ENCODE results near the gene ARPC1B.
A peak's percentile ranks its signal among the peaks of the same experiment; 100 is the strongest.

The ARPC1B gene

GRCh38 chr7:99389772-99390171, 15.2 kb downstream of the ARPC1B start:
- no peak overlapping the region for H3K4me3 ChIP-seq (ENCODE audit: control insufficient read depth, low read depth, low read length)
- no peak for DNase-seq (ENCODE audit: low read depth)
- TF ChIP-seq, protein P1, sequence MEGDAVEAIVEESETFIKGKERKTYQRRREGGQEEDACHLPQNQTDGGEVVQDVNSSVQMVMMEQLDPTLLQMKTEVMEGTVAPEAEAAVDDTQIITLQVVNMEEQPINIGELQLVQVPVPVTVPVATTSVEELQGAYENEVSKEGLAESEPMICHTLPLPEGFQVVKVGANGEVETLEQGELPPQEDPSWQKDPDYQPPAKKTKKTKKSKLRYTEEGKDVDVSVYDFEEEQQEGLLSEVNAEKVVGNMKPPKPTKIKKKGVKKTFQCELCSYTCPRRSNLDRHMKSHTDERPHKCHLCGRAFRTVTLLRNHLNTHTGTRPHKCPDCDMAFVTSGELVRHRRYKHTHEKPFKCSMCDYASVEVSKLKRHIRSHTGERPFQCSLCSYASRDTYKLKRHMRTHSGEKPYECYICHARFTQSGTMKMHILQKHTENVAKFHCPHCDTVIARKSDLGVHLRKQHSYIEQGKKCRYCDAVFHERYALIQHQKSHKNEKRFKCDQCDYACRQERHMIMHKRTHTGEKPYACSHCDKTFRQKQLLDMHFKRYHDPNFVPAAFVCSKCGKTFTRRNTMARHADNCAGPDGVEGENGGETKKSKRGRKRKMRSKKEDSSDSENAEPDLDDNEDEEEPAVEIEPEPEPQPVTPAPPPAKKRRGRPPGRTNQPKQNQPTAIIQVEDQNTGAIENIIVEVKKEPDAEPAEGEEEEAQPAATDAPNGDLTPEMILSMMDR (conservative IDR thresholded peaks at IDR 0.05; ENCODE audit: control insufficient read depth, insufficient read depth, low read depth, low read length) = no peak

DNA sequence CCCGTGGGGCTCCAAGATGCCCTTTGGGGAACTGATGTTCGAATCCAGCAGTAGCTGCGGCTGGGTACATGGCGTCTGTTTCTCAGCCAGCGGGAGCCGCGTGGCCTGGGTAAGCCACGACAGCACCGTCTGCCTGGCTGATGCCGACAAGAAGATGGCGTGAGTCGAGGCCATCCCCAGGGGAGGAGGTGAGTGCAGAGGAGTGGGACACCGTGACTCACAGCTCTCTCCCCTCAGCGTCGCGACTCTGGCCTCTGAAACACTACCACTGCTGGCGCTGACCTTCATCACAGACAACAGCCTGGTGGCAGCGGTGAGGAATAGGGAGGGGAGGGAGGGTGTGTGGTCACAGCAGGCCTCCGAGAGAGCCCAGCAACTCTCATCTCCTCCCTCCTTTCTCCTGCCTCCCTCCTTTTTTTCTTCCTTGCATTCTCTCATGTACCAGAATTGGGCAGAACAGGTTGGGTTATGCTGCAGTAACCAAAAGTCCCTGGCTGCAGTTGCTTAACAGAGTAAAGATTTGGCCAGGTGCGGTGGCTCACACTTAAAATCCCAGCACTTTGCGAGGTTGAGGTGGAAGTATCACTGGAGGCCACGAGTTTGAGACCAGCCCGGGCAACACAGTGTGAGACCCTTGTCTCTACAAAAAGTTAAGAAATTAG, 16.5 kb downstream of the ARPC1B start:
- TF ChIP-seq, protein P1 (conservative IDR thresholded peaks at IDR 0.05; ENCODE audit: control insufficient read depth, insufficient read depth, low read depth, low read length) = no peak
- H3K4me3 ChIP-seq (ENCODE audit: control insufficient read depth, low read depth, low read length) = no peak overlapping the region
- peak; percentile 31 for DNase-seq (ENCODE audit: low read depth)

GRCh38 chr7:99392046-99392445, 17.5 kb downstream of the ARPC1B start:
- DNase-seq (ENCODE audit: low read depth) = no peak
- TF ChIP-seq, protein P1 (conservative IDR thresholded peaks at IDR 0.05; ENCODE audit: control insufficient read depth, insufficient read depth, low read depth, low read length) = no peak
- H3K4me3 ChIP-seq (ENCODE audit: control insufficient read depth, low read depth, low read length) = no peak overlapping the region

DNA sequence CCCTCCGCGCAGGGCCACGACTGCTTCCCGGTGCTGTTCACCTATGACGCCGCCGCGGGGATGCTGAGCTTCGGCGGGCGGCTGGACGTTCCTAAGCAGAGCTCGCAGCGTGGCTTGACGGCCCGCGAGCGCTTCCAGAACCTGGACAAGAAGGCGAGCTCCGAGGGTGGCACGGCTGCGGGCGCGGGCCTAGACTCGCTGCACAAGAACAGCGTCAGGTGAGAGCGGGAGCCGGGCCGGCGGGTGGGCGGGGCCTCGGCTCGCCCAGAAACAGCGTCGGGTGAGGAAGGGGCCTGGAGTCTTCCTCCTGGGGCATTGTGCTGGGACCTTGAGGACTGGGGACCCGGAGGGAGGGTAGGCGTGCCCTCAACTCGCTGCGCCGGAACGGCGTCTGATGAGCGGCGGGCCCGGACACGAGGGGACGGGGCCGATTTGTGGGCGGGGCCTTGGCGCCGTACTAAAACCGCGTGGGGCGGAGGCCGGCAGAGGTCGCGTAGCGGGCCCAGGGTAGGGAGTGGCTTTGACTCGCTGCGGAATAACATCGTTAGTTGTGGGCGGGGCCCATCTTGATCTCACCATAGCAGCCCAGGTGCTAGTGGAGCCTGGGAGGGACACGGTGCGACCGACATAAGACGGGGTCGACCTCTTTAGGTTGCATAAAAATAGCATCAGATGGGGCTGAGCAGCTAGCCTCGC, 18.3 kb downstream of the ARPC1B start:
- peak overlapping the region; percentile 7 for H3K4me3 ChIP-seq (ENCODE audit: control insufficient read depth, low read depth, low read length)
- TF ChIP-seq, protein P1 (conservative IDR thresholded peaks at IDR 0.05; ENCODE audit: control insufficient read depth, insufficient read depth, low read depth, low read length) = no peak
- peak; percentile 59 for DNase-seq (ENCODE audit: low read depth)

DNA sequence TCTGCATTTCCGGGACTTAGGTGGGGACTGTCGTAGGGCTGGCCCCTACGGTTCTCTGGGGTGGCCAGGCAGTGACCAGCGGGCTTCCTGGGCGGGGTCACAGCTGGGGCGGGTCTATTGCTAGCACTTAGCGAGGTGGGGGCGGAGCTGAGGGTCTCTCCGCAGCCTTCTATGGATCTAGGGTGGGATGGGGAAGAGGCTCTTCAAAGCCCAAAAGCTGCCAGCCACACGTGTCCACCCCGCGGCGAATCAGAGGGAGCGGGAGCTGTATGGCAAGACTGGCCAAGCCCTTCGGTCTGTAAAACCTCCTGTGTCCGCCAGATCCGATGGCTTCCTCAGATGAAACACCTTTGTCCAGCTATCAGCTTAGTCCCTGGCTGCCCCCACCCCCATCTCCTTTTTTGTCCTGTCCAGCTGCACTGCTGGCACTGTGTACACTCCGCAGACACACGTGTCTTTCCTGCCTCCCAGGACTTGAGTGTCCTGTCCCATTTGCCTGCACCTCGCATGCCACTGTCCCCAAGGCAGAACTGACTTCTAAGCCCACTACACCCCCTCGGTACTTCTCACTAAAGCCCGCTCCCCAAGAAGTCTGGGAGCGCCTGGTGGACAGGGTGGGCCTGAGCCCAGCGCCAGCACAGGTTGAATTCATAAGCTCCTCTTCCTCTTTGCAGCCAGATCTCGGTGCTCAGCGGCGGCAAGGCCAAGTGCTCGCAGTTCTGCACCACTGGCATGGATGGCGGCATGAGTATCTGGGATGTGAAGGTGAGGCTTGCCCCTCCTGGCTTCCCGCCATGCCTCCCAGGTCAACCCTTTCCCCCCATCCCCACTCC, 19.0 kb downstream of the ARPC1B start:
- TF ChIP-seq, protein P1 (conservative IDR thresholded peaks at IDR 0.05; ENCODE audit: control insufficient read depth, insufficient read depth, low read depth, low read length) = no peak
- H3K4me3 ChIP-seq (ENCODE audit: control insufficient read depth, low read depth, low read length) = no peak overlapping the region
- DNase-seq (ENCODE audit: low read depth) = no peak

- TF ChIP-seq, protein P1 (conservative IDR thresholded peaks at IDR 0.05; ENCODE audit: control insufficient read depth, insufficient read depth, low read depth, low read length) = no peak
- no peak for DNase-seq (ENCODE audit: low read depth)
- H3K4me3 ChIP-seq (ENCODE audit: control insufficient read depth, low read depth, low read length) = no peak overlapping the region
These were observed 19.6 kb downstream of the ARPC1B start for GRCh38 chr7:99394188-99394502.

Measured in fibroblast of mammary gland (primary cell).